Stimulated activated CD8-positive, alpha-beta memory T cell treated with anti-CD3 and anti-CD28 coated beads, Interleukin-4, amount 100 ng/mL, for 48 hours (primary cell): ENCODE data around the gene PRKCE.
A peak's percentile ranks its signal among the peaks of the same experiment; 100 is the strongest.

Source experiments
- DNase-seq: peaks from one replicate; pipeline ENCODE4 v3.0.0-alpha.2; 2020

The PRKCE gene

DNA sequence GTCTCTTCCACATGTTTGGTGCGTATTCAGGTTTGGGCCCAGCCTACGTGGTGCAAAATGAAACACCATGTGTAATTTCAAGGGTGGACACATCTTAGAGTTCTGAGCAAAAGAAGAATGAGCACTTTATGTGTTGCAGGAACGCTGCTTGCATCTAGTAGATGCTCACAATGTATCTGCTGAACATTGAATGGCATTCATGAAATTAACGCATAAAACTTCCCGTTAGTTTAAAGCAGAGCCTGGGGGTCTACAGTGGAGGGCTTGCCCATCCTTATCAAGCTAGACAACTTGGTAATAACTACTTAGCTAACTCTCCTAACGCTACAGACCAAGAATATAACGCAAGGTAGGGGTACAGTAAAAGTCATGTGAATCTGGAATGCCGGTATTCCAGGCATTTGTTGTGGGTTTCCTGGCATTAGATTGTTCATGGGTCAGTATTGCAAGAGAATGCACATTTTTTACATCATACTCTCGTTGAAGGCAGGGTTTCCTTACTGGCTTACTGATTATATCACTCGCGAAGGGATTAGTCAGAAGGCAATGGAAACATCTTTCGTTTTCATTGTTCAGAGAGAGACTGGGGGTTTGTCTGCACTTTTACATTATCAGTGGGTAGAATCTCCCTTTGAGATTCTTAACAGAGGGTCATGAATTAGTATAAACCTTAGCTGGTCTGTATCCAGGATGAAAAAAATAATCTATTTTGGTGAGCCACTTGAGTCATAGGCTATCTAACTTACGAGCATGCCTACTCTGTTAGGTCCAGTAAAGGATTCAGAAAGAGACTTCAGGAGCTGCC, 416.2 kb downstream of the PRKCE start:
- DNase-seq, result no peak

DNA sequence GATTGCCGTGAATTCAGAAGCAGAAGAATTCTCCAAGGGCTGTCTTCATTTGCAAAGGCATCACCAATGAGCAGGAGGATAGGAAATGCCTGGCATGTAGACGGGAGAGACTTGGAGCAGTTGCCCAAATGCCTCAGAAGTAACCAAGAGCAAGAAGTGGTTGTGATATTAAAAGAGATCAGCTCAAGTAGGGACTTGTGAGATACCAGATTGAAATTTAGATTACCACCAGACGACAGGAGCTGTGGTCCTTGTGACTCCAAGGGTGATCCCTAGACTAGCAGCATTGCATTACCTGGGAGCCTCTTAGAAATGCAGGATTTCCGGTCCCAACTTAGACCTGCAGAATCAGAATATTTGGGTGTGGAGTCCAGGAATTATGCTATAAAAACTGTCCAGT, 417.2 kb downstream of the PRKCE start:
- no peak for DNase-seq

DNA sequence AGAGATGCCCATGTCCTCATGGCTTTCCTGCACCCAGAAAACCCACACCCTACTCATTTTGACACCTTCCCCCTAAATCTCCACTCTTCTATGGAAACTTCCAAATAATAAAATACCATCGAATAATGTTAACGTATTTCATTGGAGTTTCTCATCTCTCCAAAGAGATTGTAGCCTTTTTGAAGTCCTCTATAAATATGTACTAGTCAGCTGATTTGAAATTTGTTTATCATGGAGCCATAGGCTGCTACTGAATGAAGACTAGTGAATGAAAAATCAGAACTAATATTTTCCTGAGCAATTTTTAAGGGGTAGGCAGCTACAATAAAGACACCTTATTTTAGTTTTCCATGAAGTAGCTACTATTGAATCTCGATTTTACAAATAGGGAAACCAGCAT, 419.6 kb downstream of the PRKCE start:
- DNase-seq, result no peak

DNA sequence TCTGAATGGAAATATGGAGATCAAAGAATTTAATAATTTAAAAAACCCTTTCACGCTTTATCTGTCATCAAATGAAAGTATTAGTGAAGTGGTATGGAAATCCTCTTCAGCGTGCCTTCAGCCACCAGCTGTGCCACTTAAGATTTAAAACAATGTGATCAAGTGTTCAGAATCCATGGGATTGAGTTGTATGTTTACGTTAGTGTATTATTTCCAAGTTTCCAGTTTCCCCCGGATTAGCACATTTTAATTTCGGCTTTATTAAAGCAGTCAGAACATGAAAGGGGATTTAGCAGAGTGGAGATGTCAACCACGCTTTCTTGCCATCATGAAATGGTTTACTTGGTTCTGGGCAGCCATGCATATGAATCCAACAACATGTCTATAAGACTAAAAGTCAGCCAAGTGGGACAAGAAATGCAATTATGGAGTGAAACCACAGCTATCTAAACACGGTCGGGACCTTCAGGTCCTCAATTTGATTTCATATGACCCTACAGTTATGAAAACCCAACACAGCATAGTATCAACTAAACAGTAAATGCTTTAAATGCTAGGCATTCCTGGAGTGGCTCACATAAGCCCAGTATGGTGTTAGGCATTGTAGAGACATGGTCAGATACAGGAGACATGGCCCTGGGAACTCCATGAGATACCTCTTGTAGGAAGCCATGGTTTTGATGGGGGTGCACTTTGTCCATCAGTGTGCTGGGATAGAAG, 420.8 kb downstream of the PRKCE start:
- no peak for DNase-seq

DNA sequence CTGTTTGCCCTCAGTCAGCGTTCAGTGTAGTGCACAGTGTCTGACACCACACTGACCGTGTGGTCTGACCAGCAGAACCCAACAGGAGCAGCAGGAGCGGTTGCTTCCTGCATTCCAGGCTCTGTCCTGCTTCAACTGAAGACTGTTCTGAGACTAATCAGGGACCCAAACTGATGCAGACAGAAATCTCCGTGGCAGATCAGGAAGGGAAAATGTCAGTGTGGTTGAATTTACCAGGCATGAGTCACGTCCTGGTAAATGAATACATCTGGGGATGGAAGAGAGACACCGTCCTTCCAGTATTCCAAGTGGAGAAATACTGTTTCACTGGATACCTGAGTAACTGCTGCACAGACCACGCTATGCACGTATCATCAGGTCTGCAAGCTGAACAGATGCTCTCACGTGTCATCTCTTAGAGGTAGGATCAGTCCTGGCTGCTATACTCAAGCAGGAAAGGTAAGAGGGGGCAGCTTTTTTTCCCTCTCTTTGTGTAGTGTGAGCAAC, 422.1 kb downstream of the PRKCE start:
- DNase-seq, result no peak

- DNase-seq, result no peak
Observed at GRCh38 chr2:46074501-46074900, 423.0 kb downstream of the PRKCE start.

- no peak for DNase-seq
Observed at GRCh38 chr2:46075848-46076247, 424.4 kb downstream of the PRKCE start.

GRCh38 chr2:46076251-46076650, 424.8 kb downstream of the PRKCE start:
- no peak for DNase-seq

GRCh38 chr2:46076875-46077274, 425.4 kb downstream of the PRKCE start:
- no peak for DNase-seq

DNA sequence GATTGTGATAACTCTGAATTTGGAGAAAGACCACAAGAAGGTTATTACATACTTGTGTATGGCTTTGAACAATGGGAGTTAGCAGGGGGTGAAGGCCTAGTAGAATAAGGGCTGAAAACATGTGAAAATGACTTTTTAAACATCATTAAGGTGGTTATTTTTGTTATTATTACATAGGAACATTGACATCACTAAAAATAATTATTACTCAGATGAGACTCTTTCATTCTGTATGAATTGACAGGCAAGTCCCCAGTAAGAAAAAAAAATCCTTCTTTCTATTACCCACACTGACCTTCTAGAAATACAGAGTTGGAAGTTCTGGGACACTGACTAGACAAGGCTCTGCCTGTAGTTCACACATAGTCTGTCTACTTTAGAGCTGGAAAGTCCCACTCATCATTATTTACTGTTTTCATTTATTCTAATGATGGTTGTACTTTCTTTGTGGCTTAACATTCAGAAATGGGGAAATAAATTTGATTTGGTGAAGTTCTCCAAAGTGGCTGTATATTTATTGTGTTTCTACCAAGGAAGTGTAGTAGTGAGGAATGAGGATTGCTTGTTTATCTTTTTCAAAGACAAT, 426.1 kb downstream of the PRKCE start:
- DNase-seq, result no peak

DNA sequence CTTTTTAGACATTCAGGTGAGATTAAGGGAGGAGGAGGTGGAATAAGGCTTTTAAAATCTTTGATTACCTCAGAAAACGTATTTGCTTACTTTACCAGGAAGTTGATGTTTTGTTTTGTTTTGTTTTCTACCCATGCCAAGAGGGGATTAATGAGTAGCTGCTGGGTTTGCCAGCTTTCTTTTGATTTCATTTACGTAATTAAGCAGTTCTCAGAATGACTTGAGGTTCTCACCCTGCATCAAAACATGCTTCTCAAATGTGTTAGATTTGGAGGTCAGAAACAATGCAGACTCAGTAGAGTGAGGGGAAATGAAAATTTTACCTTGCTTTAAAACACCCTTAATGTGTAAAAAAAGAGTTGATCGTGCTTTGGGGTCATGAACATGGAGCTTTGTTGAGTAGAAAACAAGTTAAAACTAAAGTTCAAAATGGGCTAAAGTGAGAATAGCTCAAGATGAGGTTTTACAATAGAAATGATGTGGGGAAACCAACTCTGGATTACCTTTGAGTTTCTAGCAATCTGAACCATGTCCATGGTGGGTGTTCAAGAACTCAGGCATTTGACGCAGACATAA, 428.6 kb downstream of the PRKCE start:
- no peak for DNase-seq

GRCh38 chr2:46082531-46083485, 431.3 kb downstream of the PRKCE start:
- no peak for DNase-seq

DNA sequence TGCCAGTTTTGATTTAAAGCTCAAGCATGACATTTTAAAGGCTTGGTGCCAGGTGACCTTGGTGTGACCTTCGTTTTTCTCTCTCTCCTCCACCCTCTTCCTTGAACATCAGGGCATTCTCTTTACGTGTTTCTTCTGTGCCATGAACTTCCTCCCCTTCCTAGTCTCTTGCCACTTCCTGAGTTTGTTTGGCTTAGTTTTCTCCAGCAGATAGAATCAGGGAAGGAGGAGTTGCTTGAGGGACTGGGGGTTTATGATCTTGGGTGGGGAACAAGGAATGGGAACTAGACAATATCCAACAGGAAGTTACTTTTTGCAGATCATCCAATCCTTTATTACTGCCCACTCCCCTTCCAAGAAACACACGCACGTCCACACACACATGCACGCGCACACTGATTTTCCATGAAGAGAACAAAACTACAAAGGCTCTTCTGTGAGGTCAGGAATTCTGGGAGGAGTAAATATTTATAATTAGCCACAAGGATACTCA, 435.1 kb downstream of the PRKCE start:
- no peak for DNase-seq

DNA sequence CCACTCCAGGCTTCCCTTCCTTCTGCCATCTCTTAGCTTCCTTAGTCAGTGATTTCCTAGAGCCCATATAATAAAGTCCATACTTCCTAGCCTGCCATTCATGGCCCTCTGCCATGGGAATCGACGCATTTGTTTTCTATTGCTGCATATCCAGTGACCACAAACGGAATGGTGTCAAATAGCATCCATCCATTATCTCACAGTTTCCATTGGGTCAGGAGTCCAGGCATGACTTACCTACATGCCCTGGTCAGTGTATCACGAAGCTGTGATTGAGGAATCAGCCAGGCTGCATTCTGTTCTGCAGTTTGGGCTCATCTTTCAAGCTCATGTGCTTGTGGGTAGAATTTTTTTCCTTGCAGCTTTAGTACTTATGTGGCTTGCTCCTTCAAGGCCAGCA, 436.0 kb downstream of the PRKCE start:
- DNase-seq, result no peak

DNA sequence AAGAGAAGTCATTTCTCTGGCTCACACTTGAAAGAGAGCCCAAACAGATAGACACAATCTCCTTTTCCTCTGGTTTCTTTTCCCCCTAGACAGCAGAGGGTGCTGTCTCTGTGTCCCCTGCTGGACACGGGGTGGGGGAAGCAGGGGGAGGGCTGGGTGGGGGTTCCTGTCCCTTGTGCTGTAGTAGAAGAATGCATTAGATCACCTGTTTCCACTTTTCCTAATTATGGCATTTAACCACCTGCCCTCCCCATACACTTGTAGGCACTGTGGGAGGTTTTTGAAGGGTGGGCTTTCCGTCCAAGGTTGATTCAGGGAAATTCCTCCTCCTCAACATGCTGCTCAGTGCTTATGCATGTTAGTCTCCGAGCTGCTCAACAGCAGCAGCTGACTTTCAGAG, 439.5 kb downstream of the PRKCE start:
- no peak for DNase-seq

DNA sequence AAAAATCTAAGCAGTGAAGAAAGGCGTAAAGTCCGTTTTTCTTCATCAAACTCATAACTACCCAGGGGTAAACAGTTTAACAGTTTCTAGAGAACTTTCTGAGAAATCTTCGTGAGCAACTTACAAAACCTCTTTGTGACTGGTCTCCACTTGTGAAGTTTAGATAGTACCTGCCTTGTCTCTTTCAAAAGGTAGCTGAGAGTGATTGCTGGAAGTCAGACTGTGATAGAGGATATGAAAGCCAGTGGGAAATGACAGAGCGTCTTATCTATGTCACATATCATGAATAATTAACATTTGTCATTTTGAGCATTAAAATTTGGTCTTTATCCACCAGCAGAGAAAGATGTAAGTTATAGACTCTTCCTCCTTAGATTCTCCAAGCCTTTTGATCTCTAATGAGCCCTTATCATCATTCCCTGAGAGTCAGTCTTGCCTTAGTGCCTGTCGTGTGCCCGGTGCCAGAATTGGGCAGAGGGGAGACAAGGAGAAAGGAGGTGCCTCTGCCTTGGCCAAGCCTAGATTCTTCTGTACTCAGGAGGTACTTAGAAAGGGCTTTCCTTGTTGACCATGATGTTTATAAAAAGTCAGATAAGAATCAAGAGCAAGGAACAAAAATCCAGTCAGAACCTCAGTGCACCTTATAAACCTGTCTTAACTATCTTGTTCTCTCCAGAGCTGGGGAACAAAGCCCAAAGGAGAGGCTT, 440.6 kb downstream of the PRKCE start:
- no peak for DNase-seq

DNA sequence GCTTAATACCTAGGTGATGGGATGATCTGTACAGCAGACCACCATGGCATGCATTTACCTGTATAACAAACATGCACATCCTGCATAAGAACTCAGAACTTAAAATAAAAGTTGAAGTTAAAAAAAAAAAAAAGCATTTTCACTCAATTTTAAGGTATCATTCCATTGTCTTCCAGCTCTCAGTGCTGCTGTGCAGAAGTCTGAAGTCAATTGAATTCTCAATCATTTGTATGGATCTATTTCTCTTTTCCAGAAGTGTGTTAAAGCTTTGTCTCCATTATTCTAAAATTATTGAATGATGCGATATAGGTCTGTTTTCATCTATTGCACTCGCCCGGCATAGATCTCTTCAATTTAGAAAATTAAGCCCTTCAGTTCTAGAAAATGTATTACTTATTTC, 443.2 kb downstream of the PRKCE start:
- DNase-seq, result no peak

DNA sequence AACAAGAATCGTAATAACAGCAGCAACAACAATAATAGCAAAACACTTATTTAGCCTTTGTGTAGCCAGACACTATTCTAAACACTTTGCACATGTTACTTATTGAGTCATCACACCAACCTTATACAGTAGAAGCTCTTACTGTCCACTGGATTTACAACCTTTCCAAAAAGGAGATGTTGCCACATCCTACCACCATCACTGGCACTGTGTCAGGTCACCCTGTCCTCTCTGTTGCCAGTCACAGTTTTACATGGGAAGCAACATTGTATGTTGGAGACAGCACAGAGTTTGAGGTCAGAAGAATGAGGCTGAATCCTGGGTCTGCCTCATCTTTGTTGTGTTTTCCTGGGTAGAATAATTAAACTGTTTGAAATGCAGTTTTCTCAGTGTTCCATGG, 444.4 kb downstream of the PRKCE start:
- no peak for DNase-seq

GRCh38 chr2:46096260-46096659, 444.8 kb downstream of the PRKCE start:
- no peak for DNase-seq

DNA sequence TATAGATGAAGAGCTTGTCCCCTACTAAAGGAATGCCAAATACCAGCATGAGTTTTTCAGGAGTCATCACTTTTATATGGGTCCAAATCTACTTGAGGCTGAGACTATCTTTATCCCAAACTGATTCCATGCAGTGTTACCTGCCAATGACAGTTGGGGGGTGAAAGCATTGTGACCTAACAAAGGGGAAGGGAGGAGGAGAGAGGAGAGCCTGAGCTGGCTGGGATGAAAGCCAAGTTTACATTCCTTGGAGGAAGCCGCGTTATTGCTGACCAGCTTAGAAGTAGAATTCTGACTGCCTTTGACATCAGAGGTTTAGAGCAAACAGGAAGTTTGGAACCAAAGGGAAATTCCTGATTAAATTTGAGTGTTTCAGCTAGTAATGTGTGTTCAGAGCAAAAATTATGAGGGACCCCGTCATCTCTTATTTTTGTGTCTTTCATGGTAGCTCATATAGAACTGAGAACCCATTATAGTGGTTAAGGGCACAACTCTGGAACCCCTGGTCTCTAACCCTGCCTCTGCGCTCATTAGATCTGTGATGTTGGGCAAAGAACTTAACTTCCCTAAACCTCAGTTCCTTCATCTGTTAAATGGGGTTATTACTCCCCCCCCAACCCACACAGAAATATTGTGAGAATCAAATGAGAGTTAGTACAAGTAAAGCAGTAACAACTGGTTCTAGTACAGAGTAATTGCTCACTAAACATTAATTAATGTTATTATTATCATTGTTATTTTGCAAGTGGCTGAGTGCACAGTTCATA, 446.4 kb downstream of the PRKCE start:
- no peak for DNase-seq

DNA sequence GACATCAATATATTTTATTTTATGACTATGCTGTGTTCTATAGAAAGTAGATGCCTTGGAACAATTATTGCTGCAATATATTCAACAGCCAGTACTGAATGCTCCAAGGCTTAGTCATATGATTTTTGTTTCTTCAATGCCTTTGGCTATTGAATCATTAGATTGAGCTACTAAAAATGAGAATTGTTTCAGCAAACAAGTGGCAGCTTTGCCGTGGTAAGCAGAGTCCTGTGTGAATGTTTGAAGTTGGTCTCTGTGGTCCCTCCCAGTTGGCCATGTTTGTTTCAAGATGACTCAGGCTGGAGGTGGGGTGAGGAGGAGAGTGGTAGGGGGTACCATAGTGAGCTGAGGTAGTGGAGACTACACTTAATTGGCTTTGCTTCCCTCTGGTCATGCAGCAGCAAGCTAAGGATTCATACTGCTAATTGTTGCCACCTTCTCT, 447.2 kb downstream of the PRKCE start:
- DNase-seq, result peak; percentile 28
